ENCODE results near the gene CEBPZOS. TPM values are rescaled to one million over a fixed set of nuclear protein-coding genes. Genes with fewer than 3 reads are reported as not detected.

CEBPZOS gene
- total RNA-seq, 1 experiment from 2014 or later: 1.5 TPM

DNA sequence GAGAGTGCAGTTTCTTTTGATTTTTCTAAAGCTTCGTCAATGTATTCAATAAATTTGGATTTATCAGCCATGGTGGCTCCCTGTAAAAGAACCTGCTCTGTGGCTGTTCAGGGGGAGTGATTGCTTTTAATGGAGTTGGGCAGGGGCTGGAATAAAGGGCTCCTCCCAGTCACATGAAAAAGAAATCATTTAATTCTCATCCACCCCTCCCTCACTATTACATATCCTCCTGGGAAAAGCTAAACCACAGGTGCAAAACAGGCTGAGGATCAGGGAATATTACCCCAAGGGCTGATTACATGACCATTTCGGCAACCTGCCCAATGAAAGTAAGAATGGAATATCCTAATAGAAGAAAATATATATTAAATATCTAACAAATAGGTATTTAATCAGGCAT lies 7.7 kb upstream of the CEBPZOS start, which contains the start of gene SULT6B1:
Gene SULT6B1, minus strand, starts transcription at position 101 of the 400 bp plus-strand sequence. Its CDS starts 30 bp downstream, at position 71.
- no peaks in the 10 kb centered on the region for H3K36me3 Mint-ChIP-seq (ENCODE audit: insufficient read depth in 1 of 3, low read depth in 3 of 3)
- no peak within 1 kb of the TSS for H4K5ac ChIP-seq (ENCODE audit: insufficient read length, low read depth, low read length)

More for the DNA sequence above, 7.7 kb upstream of the CEBPZOS start, which contains the start of gene SULT6B1:
- Histone ChIP-seq H3K79me2 (ENCODE audit: insufficient read depth, low read length) (no peaks in the 10 kb centered on the region), H3K9ac (ENCODE audit: extremely low read depth, insufficient read length, low read length) (no peak within 1 kb of the TSS), H4K91ac (ENCODE audit: insufficient read length, low read depth, low read length) (no peak within 1 kb of the TSS), H3K27ac (ENCODE audit: insufficient read length, low read depth, low read length) (no peak within 1 kb of the TSS), H3K23me2 (ENCODE audit: insufficient read length, low read depth, low read length, poor library complexity, severe bottlenecking) (no peaks in the 10 kb centered on the region), H2AK5ac (ENCODE audit: insufficient read length, low read length) (no peak within 1 kb of the TSS), H2AFZ (ENCODE audit: low read length) (no peak within 1 kb of the TSS), H3K14ac (ENCODE audit: insufficient read depth, low read length) (no peak within 1 kb of the TSS), H3K27me3 (ENCODE audit: insufficient read depth, low read length) (no peaks in the 10 kb centered on the region), H2BK15ac (ENCODE audit: low read depth, low read length) (no peak within 1 kb of the TSS), H3K4me2 (ENCODE audit: insufficient read depth, insufficient read length, low read length) (no peak within 1 kb of the TSS), H3K18ac (ENCODE audit: insufficient read length, low read depth, low read length) (no peak within 1 kb of the TSS), H3K56ac (ENCODE audit: insufficient read length, low read depth, low read length) (no peak within 1 kb of the TSS), H3K4me1 (ENCODE audit: insufficient read depth, low read length) (peaks cover 12% of the 10 kb centered on the region; the same call in 1 of the 2 replicates), H3T11ph (ENCODE audit: low read length) (no peak within 1 kb of the TSS), H3K4ac (ENCODE audit: low read depth, low read length) (no peak within 1 kb of the TSS), H3K79me1 (ENCODE audit: insufficient read depth, low read depth, low read length, poor library complexity, severe bottlenecking) (no peaks in the 10 kb centered on the region), H3K23ac (ENCODE audit: insufficient read length, low read depth, low read length) (no peak within 1 kb of the TSS), H4K8ac (replicated peaks; ENCODE audit: insufficient read length, low read depth, low read length) (no peak within 1 kb of the TSS), H2BK12ac (ENCODE audit: insufficient read length, low read depth, low read length) (no peak within 1 kb of the TSS), H2BK20ac (ENCODE audit: low read depth, low read length, poor library complexity, severe bottlenecking) (no peak within 1 kb of the TSS), H3K9me3 (ENCODE audit: control insufficient read depth, low read depth, low read length) (no peaks in the 10 kb centered on the region), H2BK5ac (ENCODE audit: insufficient read length, low read length) (no peak within 1 kb of the TSS), H2BK120ac (ENCODE audit: low read depth, low read length, poor library complexity, severe bottlenecking) (no peak within 1 kb of the TSS), H4K20me1 (ENCODE audit: control insufficient read depth, insufficient read depth, insufficient read length) (no peaks in the 10 kb centered on the region)
- Mint-ChIP-seq H3K4me3 (0 out of 5 replicates have a peak within 1 kb of the TSS, but pooled peaks of 1 of the 2 experiments have one; percentile 31), H3K4me1 (peaks cover 54 to 56% of the 10 kb centered on the region in 2 experiments), H3K27ac (peak within 1 kb of the TSS; percentile 12 to 91 (median 85); a peak in 5 of 7 replicates), H3K27me3 (ENCODE audit: low read depth) (no peaks in the 10 kb centered on the region), H3K9me3 (no peaks in the 10 kb centered on the region)
- TF ChIP-seq, protein P1, sequence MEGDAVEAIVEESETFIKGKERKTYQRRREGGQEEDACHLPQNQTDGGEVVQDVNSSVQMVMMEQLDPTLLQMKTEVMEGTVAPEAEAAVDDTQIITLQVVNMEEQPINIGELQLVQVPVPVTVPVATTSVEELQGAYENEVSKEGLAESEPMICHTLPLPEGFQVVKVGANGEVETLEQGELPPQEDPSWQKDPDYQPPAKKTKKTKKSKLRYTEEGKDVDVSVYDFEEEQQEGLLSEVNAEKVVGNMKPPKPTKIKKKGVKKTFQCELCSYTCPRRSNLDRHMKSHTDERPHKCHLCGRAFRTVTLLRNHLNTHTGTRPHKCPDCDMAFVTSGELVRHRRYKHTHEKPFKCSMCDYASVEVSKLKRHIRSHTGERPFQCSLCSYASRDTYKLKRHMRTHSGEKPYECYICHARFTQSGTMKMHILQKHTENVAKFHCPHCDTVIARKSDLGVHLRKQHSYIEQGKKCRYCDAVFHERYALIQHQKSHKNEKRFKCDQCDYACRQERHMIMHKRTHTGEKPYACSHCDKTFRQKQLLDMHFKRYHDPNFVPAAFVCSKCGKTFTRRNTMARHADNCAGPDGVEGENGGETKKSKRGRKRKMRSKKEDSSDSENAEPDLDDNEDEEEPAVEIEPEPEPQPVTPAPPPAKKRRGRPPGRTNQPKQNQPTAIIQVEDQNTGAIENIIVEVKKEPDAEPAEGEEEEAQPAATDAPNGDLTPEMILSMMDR (conservative IDR thresholded peaks at IDR 0.05): no peak
- no CpG with 5 or more reads among the region's 2 CpGs for WGBS (ENCODE audit: extremely low coverage, insufficient read length, low lambda C conversion rate)
- DNase-seq: no peak
